ENCODE measurements around the gene AXIN1. TPM values are rescaled to one million over a fixed set of nuclear protein-coding genes. Genes with fewer than 3 reads are reported as not detected.

AXIN1 gene
- total and polyA plus RNA-seq, 2 of the 8 experiments (the other 6 are each of a cell fraction or from before 2014, with no cell fraction given): 12.5 to 41.9 TPM

GRCh38 chr16:396605-397004 is 44.1 kb upstream of the AXIN1 start (continued):
- TF ChIP-seq RAD21 (IDR thresholded peaks at IDR 0.05 in 1 of 2, conservative IDR thresholded peaks at IDR 0.05 in 1 of 2; ENCODE audit: low read depth in 2 of 2, low read length in 2 of 2) (no peak), HDAC2 (IDR thresholded peaks at IDR 0.05; ENCODE audit: borderline replicate concordance in 1 of 2, low read depth in 2 of 2, low read length in 2 of 2) (peak; percentile 46 to 90; a peak in 2 of 4 replicates), NANOG (IDR thresholded peaks at IDR 0.05; ENCODE audit: insufficient read depth, low read depth, low read length, poor library complexity, severe bottlenecking) (no peak), SIN3A (conservative IDR thresholded peaks at IDR 0.05 in 1 of 2, IDR thresholded peaks at IDR 0.05 in 1 of 2; ENCODE audit: low read depth in 1 of 2, low read length in 2 of 2) (no peak), ZNF274 (IDR thresholded peaks at IDR 0.05; ENCODE audit: borderline replicate concordance, extremely low read depth, low read length) (no peak), MAX (IDR thresholded peaks at IDR 0.05) (0 out of 2 replicates have a peak, but pooled peaks have one; percentile 42), JUN (IDR thresholded peaks at IDR 0.05; ENCODE audit: low read depth, low read length) (no peak), SP2 (IDR thresholded peaks at IDR 0.05; ENCODE audit: low read length) (no peak), ASH2L (IDR thresholded peaks at IDR 0.05; ENCODE audit: low read length) (no peak), MAFK (IDR thresholded peaks at IDR 0.05; ENCODE audit: low read depth, low read length) (no peak), HDAC6 (IDR thresholded peaks at IDR 0.05; ENCODE audit: low read depth, low read length) (no peak), EGR1 (IDR thresholded peaks at IDR 0.05; ENCODE audit: borderline replicate concordance, low read depth, low read length) (no peak), KDM1A (IDR thresholded peaks at IDR 0.05; ENCODE audit: borderline replicate concordance, low read length) (peak; percentile 66; the same call in 1 of the 2 replicates), SAP30 (IDR thresholded peaks at IDR 0.05; ENCODE audit: insufficient read depth, insufficient replicate concordance, low read length) (no peak), POLR2AphosphoS5 (IDR thresholded peaks at IDR 0.05; ENCODE audit: low read depth, low read length) (0 out of 2 replicates have a peak, but pooled peaks have one; percentile 2), SRF (IDR thresholded peaks at IDR 0.05; ENCODE audit: low read depth, low read length) (no peak)
